CD4-positive, alpha-beta T cell treated with Interleukin-4 for 1 hour (primary cell): ENCODE results near the gene ARF3.
A peak's percentile ranks its signal among the peaks of the same experiment; 100 is the strongest.

Experiments used
- DNase-seq, 2 donors: peaks; one replicate each; pipeline ENCODE4 v3.0.0-alpha.2; 2020 to 2022

ARF3 gene

DNA sequence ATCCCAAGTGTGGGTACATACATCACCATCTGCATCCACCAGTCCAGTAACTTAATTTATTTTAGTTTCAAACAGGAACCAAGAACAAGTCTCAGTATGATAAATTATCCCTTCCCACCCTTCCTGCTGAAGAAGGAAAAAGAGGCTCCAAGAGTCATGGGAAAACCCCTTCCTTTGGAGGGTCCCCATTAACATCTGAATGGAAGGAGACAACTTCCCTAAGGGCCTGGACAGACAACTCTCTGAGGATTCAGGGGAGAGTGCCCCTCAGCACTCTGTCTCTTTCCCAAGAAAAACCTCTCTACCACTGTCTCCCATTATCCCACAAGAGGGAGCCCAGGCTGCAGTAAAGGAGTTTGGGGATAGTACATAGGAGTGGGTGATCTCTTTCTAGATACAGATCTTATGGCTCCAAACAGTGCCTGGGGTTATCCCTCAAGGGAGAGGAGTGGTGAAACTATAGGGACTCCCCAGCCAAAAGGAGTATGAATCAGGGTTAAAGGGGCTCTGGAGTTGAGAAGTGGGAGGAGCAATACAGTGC lies 8.1 kb upstream of the ARF3 start:
- DNase-seq, result no peak

DNA sequence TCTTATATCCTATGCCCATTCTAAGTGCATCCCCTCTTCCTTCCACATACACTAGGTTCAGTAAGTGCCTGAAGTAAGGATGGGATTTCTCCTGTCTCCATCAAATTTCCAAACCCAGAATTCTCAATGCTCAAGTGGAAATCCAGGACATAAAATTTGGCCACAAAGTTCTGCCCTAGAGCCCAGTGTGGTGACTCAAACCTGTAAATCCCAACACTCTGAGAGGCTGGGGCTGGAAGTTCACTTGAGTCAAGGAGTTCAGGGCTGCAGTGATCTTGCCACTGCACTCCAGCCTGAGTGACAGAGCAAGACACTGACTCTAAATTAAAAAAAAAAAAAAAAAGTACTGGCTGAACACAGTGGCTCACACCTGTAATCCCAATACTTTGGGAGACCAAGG lies 4.5 kb upstream of the ARF3 start:
- no peak for DNase-seq

DNA sequence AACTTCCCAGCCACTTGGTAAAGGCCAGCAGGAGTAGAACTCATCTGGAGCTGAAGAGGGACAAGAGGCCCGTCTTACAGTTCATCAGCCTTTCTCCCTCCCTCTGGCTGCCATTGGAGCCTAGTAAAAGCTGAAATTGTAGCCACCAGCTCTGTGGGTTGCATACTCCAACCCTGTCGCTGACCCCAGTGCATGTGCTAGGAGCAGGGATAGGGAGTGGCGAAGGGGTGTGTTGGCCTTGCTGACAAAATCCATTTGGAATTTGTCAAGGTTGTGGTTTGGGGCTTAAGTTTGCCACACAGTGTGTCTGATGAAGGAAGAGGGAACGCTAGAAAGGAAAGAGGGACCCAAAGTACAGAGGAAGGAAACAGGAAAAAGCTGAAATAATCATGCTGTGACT lies 4.0 kb upstream of the ARF3 start:
- no peak for DNase-seq

DNA sequence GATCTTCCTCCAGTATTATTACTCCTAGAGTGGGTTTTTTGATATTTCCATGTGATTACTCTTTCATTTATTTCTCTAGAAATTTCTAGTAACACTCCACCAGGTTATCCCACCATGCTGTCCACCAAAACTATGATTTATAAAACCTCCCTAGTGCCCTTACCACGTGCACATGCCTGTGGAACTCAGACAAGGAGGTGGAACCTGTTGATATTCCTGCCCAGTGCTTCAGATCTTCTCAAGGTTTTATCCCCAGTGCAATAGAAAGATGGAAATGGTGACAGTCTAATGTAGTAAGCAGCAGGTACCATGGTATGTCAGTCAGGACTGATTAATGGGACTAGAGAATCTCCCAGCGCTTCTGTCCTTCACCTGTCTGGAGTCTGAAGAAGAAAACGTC lies 3.5 kb upstream of the ARF3 start:
- DNase-seq, result no peak

DNA sequence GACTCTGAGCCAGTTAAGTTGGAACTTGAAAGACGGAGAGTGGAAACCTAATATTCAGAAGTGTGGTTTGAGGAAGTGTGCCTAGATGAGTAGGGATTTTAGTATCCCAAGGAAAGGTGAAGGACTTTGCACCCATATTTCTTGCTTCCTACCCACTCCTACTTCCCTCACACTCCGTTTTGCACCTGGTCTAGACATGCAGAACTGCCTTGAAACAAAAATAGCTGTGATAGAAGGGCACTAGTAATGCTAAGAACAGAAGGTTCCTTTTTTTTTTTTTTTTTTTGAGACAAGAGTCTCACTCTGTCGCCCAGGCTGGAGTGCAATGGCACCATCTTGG lies 732 bp upstream of the ARF3 start:
- DNase-seq, result no peak

DNA sequence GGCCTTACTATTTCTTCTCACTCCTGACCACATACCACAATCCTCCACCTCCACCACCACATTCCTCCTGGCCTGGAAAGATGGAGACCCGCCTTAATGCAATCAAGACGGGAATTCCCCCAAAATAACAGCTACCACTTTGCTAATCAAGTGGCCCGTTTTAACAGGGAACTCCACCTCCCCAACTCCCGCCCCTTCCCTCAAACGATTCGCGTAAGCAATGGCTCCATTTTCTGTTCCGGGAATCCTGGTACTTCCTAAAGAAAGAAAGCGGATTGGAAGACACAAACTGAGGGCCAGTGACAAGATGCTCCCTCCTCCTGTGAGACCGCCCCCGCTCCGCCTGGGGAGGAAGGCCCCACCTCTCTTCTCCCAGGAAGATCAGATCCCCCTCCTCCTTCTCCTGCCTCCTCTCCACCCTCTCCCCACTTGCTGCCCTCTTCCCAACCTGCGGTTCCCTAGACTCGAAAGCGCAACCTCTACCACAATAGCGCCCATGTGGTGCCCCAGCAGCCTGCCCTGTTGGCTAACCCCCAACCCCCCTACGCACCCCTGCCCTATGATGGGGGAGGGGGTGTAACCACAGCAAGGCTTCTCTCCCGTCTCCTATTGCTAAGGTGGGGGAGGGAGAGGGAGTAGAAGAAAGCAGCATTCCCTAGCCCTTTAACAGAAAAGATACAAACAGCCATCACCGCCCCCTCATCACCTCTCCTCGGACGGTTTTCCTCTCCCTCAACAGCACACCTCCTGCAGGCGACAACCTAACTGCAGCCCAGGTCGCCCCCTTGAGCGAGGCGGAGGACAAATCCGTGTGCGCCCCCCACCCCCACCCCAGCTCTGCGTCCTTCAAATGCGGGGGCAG lies 777 bp downstream of the ARF3 start:
- DNase-seq, result peak; percentile 42 to 48

DNA sequence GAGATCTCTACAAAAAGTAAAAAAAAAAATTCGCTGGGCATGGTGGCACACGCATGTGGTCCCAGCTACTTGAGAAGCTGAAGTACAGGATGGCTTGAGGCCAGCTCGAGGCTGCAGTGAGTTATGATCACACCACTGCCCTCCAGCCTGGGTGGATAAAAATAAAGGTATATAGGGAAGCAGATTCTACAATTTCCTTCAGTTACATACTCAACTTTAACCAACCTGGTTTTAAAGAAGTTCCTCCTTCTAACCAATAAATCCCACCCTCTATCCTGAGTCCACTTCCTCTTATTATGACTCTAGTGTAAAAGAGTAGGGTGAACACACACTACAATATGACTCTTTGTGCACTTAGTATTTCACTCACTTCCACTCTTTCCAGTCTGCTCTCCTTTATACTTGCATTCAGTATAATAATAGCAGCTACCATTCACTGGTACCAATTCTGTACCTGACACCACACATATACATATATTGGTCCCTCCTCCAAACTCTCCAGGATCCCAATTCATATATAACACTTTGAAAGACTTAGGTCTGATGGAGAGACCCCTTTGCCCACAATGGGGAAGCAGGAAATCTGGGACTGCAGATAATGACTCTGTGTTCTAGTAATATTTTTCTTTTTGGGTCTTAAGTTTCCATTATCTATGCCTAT lies 2.3 kb downstream of the ARF3 start:
- no peak for DNase-seq

DNA sequence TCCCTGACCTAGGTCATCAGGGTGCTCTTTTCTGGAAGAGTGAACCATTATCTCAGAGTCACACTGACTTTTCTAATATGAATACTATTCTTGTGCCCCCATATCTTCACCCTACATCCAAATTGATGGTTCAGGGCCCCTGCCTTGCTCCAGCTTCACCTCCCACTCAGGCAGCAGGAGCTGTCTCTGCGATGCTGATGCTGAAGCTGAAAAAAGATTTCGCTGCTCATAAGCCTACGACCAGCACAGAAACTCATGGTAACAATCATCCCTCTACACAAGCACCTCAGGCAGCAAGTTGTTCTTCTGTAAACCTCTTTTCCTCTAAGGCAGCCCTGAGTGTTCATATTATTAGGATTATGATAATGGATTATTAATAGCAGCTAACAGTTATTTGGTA lies 3.2 kb downstream of the ARF3 start:
- DNase-seq, result no peak

DNA sequence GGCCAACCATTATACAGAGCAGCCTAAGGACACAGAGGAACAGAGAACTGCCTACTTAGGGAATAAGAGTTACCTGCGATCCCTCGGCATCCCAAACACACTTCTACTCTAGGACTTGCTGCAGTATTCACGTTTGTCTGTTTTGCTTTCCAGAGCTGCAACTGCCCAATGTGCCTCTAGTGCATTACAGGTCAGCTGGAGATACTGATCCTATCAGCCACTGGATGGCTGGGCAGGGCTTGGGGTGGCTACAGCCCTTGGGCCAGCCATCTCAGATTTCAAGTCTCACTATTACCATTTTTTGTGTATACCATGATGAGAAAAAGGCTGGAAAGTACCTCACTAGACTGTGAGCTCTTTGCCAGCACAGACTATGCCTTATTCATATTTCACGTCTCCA lies 4.6 kb downstream of the ARF3 start:
- no peak for DNase-seq

DNA sequence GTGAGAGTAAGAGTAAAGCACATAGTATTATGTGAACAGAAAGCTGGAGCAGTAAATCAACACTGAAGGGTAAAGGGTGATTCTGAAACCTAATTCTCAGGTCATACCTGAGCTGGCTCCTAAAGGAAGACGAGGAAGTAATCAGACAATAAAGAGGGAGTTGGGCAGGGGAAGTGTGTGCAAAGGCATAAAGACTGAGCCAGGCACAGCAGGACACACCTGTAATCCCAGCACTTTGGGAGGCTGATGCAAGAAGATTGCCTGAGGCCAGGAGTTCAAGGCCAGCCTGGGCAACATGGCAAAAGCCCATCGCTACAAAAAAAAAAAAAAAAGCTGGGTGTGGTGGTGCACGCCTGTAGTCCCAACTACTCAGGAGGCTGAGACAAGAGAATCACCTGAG lies 9.6 kb downstream of the ARF3 start:
- DNase-seq, result no peak

DNA sequence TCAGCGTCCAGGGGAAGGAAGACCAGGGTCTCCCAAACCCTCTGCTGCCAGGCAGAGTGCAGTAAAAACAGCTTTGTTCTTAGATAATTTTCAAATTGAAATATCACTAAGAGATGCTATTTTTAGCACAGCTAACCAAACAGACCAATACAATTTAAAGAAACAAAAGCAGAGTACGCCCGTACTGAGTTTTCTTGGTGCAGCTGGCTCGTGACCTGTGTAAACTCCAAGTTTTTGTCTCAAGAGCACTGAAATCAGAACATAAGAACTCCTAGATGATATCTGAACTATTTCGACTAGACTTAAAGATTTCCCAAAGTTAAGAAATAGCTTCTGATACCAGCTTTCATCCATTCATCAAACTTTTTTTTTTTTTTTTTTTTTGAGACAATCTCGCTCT lies 10.3 kb downstream of the ARF3 start:
- DNase-seq, result no peak

DNA sequence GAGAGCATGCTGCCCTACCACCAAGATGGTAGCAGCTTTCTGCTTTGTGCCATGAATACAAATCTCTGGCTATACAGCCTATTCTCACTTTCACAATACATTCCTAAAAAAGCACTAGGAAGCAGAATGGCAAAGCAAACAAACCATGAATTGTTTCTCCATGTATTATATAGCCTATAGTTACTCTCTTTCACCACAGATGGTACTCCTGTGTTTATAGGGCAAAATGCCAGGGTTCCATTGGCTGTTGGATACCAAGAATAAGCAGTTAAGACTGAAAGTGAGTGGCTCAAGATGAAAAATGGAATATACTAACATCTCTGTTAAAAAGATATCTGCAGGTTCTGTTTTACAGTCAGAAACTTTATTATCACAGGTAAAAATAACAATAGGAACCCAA lies 11.1 kb downstream of the ARF3 start:
- no peak for DNase-seq

DNA sequence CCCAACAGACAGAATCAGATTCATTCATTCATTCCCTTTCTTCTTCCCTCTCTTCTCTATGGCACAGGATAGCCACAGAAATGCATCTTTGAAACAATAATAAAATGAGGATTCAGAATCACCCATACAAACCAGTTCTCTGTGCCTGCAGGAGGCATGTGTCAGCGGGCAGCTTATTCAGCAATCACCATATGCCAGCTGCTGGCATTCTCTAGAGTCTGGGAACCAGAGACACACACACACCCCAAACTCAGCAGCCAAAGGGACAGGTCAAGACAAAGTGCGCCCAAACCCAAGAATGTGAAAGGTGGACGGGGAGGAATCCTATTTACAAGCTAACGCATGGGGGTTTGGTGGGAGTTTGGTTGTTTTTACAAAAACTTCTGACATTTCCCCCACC lies 14.1 kb downstream of the ARF3 start:
- DNase-seq, result no peak

DNA sequence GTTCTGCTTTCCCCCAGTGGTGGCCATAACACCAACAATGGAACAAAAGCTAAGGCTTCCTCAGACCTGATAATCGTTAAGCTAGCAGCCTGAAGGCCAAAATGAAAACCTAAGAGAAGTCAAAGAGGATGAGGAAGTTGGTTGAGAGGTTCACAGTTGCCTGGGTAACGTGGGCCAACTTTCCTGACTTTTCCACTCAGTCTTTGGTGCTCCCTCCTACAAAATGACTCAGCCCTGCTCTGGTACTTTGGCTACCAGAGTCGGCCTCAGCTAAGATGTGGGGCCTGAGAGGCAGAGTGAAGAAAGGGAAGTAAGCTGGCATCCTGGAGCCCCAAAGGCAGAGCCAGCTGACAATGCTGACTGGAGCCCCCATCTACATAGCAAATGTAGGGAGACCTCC lies 17.1 kb downstream of the ARF3 start:
- DNase-seq, result peak in 1 of 2 donors; percentile 48

DNA sequence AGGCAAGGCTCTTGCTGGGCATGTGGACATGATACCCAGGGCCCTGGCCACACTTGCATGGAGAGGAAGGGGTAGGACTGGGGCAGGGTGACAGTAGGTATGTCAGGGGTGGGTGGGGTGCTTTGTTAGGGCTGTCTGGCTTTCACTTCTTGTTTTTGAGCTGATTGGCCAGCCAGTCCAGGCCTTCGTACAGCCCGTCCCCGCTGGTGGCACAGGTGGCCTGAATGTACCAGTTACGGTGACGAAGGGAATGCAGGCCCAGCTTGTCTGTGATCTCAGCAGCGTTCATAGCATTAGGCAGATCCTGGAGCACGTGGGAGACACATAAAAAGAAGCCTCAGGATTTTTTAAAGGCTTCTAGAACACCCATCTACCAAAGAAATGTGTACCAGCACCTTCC lies 18.5 kb downstream of the ARF3 start:
- peak in 1 of 2 donors; percentile 51 for DNase-seq

DNA sequence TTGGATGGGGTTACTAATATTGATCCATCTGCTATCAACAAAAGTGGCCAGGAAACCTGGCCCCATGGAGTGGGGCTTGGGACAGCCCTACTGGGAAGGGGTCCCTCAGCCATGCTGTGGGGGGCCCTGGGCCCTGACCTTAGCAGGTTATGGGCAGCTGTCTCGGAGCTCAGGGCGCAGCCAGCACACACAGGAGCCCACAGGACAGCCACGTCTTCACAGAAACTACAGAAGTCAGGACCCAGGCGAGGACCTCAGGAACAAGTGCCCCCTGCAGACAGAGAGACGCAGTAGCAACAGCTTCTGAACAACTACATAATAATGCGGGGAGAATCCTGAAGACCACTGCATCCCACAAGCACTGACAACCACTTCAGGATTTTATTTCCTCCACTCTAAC lies 20.1 kb downstream of the ARF3 start:
- no peak for DNase-seq

DNA sequence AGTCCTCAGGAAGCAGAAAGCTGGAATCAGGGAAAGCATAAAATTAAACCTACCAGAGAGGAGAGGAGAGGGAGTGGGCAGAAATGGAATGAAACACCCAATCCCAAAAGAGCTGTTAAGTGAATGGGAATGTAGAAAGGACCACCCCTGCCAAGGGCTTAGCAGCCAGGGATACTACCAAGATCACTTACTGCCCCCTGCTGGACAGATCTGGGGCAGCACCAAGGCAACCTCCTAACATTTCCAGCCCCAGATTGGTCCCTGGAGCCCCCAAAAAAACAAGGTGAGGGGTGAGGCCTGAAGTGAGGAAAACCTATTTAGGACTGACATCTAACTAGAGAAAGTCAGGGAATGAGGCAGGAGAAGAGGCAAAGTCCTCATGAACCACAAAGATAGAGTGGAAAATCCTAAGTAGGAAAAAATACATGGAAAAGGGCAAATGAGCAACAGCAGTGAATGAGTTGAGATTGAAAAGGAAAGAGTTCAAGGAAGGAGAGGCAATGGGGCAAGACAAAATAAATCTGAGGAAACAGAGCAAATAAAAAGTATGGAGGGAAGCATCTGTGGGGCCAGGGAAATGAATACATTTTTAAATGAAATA lies 20.8 kb downstream of the ARF3 start:
- DNase-seq, result peak; percentile 79 to 85

DNA sequence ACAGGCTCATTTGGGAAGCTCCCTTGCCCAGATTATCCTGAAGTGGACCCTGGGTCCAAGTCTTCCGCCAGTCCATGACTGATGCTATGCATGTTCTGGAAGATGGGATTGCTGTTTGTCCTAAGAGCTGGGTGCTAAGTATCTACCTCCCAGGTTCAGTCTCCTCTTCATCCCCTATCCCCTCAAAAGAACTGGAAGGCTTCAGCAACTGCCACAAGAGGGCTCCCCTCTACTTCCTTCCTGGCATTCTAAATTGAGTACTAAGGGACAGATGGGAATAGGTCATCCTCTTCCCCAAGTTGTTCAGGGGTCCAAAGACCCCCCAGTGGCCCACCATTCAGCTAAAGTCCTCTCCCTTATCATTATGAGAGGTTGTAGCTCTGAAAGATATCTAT lies 23.0 kb downstream of the ARF3 start:
- peak in 1 of 2 donors; percentile 42 for DNase-seq

DNA sequence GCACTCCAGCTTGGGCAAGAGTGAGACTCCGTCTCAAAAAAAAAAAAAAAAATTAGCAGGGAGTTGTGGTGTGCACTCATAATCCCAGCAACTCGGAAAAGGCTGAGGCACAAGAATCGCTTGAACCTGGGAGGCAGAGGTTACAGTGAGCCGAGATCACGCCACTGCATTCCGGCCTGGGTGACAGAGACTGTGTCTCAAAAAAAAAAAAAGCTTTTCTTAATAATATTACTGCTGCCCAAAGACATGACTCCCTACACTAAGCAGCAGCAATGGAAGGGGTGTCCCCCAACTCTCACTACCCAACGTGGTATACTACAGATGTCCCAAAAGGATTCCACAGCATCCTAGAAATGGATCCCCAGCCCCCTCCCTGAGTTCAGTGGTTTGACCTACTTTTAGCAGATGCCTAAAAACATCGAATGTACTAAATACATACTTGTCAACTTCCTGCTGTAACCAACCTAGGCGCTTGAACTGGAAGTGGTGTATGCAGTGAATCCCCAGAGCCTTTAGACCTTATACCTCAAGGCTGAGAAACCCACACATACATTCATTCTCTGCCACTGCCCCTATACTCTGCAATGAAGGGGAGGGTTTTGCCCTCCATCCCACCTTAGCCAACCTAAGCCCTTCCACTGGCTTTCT lies 23.5 kb downstream of the ARF3 start:
- peak; percentile 52 to 77 for DNase-seq

DNA sequence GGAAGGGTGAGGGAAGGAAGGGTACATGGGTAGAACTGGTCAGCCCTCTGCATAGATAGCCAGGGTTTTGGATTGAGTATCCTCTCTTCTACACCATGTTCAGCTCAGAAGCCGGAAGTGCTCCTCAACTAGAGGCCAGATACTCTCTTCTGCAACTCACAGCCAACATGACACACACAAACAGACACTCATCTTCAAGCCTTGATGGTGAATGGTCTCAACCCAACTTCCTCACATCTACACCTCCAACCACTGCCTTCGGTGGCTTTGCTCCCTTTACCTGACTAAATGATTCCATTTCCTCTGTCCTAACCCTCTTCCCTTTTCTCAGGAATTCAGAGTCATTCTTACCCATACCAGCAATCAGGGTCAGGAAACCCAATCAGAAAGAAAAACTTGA lies 24.4 kb downstream of the ARF3 start:
- peak; percentile 14 to 37 for DNase-seq

DNA sequence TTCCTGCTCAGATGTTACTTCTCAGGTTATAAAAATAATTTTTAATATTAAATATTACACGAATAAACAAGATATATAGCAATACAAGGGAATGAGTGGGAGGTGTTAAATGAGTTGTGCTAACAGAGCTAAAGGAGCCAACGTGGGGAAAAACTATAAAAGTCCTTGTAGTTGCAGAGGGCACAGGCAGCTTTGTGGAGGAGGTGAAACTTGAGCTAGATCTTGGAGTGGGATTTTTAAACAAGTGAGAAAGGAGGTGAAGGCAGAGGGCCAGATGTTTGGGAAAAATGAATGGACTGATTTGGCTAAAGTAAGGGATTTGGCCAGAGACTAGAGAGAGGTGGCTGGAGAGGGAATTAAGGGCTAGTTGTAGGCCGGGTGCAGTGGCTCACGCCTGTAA lies 26.8 kb downstream of the ARF3 start:
- no peak for DNase-seq

DNA sequence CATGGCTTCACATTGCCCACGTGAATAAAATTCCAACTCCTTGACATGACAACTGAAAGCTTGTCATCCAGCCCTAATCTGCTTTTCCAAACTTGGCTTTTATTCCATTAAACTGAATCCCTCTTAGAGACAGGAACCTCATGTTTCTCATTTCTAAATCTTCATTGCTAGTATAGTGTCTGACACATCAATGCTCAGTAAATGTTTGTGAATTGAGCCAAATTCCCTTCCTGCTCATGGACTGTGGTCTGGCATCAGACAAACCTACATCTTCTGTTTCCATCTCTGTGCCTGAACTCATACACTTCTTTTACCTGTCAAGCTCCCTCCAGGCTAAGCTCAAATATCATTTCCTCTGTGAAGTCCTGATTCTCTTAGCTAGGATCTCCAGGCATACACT lies 27.7 kb downstream of the ARF3 start:
- no peak for DNase-seq

DNA sequence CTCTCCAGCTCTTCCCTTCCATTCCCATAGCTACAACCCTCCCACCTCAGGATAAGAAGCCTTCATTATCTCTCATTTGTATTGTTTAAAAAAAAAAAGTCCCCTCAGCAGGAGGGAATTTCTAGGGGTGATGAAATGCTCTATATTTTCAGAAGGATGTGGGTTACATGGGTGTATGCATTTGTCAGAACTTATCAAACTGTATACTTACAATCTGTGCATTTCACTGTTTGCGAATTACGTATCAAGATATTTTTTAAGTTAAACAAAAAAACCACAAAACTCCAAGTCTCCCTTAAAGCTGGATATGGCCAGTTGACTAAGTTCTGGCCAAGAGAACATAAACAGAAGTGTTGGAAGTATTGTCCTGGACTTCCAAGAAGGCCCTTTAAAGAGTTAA lies 30.0 kb downstream of the ARF3 start:
- no peak for DNase-seq
